ENCODE measurements around the gene CHTF8.

DNA sequence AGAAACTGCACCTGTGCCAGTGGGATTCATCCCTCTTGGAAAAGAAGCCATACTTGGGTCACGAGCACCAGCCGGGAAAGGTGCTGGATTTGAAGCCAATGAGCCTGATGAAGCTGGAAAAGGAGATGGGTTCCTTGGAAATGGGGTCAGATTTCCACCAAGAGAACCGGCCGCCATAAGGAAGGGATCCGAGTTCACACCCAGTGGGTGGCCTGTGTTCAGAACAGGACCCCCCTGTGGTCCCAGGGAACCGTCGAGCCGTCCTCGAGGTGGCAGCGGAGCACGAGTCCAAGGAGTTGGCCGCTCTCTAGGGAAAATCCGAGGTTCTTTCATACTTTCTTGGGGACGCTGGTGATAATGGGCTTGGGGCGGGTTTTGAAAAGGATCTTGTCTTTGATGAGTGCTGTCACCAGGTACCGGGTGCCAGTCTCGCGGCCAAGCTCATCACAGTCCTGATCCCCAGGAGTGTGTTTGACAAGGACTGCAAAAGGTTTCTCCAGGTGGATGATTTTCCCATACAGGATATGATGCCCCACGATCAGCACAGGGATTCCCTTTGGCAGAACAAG is 12.2 kb downstream of the CHTF8 start:
- TF ChIP-seq SALL2 (tag by site-specific recombination; IDR thresholded peaks at IDR 0.05; ENCODE audit: borderline replicate concordance) = no peak
- no peak for TF ChIP-seq ZNF561 (tag by site-specific recombination; IDR thresholded peaks at IDR 0.05; ENCODE audit: borderline replicate concordance)

All from HEK293 (cell line).